GM10248 (cell line): ENCODE measurements around the gene PTPRU.
"Not testable (repeated sequence)": the region's sequence is repeated elsewhere in the genome, so short reads cannot be mapped to it uniquely, and the experiment has no call there.

ENCODE experiments used
- CTCF ChIA-PET: fragments of 300-600 bp; sonication (Branson Sonifier 250); formaldehyde crosslinking; extraction: SDS; loops from one replicate; lab custom pipeline; 2021; ENCODE audit warnings: antibody characterized with exemption; lab: Yijun Ruan, JAX
- POLR2A ChIA-PET: fragments of 350-650 bp; sonication (Branson Sonifier 250); formaldehyde crosslinking; extraction: SDS; loops from one replicate; lab custom pipeline; 2020; ENCODE audit warnings: antibody characterized with exemption; lab: Yijun Ruan, JAX
- DNase-seq: peaks from one replicate; pipeline ENCODE4 v3.0.0; 2012; ENCODE audit errors: extremely low spot score
- CTCF ChIP-seq: IDR thresholded peaks from 2 replicates; pipeline ENCODE4 v1.5.1; 2012; ENCODE audit warnings: mild to moderate bottlenecking, low read depth; ENCODE audit errors: extremely low read depth, missing control alignments, control extremely low read depth

PTPRU gene

GRCh38 chr1:29218223-29218622 is 18.1 kb upstream of the PTPRU start:
- no peak for TF ChIP-seq CTCF
- ChIA-PET CTCF (interaction anchor here (1.1 to 3.9 kb wide), 6 partner anchors 12 to 482 kb away, joined by 3 to 16 read pairs (median 4); partner anchors contain the start of gene MECR), POLR2A (no interaction called here)
- no peak for DNase-seq

GRCh38 chr1:29221296-29221695 is 15.0 kb upstream of the PTPRU start:
- ChIA-PET POLR2A (interaction anchor here (1.0 kb wide), 1 partner anchor 10 kb away, joined by 3 read pairs; no protein-coding TSS in a partner anchor), CTCF (interaction anchor here (0.9 to 3.9 kb wide), 3 partner anchors 10 to 19 kb away, joined by 3 to 16 read pairs (median 7); partner anchors contain the start of gene MECR)
- no peak for TF ChIP-seq CTCF
- no peak for DNase-seq

GRCh38 chr1:29222260-29222659 is 14.1 kb upstream of the PTPRU start:
- not testable (repeated sequence) for DNase-seq
- CTCF ChIA-PET = interaction anchor here (0.9 to 1.6 kb wide), 2 partner anchors 9 to 20 kb away, joined by 3 to 7 read pairs; partner anchors contain the start of gene MECR
- POLR2A ChIA-PET = interaction anchor here (1.0 kb wide), 1 partner anchor 9 kb away, joined by 3 read pairs; no protein-coding TSS in a partner anchor

- POLR2A ChIA-PET = no interaction called here
- no peak for DNase-seq
- CTCF ChIA-PET = interaction anchor here (1.6 kb wide), 1 partner anchor 8 kb away, joined by 7 read pairs; the partner anchor contains the start of gene MECR
- no peak for TF ChIP-seq CTCF
These were observed 13.6 kb upstream of the PTPRU start for GRCh38 chr1:29222686-29223085.

GRCh38 chr1:29223521-29223920 is 12.8 kb upstream of the PTPRU start:
- no peak for TF ChIP-seq CTCF

GRCh38 chr1:29224356-29224837 is 11.9 kb upstream of the PTPRU start:
- TF ChIP-seq CTCF = no peak
- DNase-seq = no peak
- ChIA-PET POLR2A (no interaction called here), CTCF (no interaction called here)

More at GRCh38 chr1:29223521-29223920, 12.8 kb upstream of the PTPRU start:
- no peak for DNase-seq
- CTCF ChIA-PET = no interaction called here
- POLR2A ChIA-PET = no interaction called here

GRCh38 chr1:29225361-29225760 is 11.0 kb upstream of the PTPRU start:
- ChIA-PET CTCF (no interaction called here), POLR2A (no interaction called here)
- no peak for TF ChIP-seq CTCF
- DNase-seq = no peak
